T follicular helper cell (primary cell): ENCODE measurements around the gene CDH4.

Experiments
- DNase-seq: peaks from one replicate; pipeline ENCODE4 v3.0.0-alpha.2; 2020; ENCODE audit warnings: low read depth

Gene CDH4

GRCh38 chr20:61328911-61329558 is 77.0 kb downstream of the CDH4 start:
- DNase-seq = no peak

DNA sequence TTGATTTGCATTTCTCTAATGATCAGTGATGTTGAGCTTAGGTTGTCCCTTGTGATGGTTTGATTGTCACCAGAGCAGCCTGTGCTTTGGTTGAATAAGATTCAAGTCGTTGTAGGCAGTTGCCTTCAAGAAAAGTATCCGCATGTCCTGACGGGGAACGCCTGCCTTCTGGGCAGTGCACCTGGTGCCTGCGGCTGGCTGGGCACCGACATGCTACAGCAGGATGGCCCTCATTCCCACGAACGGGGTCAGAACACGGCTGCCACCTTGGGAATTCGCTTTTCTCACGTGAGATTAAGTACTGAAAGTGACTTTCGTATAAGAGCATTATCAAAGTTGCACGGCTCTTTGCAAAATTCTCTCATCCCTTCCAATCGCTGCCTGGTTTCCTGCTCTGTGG is 78.4 kb downstream of the CDH4 start:
- no peak for DNase-seq

DNA sequence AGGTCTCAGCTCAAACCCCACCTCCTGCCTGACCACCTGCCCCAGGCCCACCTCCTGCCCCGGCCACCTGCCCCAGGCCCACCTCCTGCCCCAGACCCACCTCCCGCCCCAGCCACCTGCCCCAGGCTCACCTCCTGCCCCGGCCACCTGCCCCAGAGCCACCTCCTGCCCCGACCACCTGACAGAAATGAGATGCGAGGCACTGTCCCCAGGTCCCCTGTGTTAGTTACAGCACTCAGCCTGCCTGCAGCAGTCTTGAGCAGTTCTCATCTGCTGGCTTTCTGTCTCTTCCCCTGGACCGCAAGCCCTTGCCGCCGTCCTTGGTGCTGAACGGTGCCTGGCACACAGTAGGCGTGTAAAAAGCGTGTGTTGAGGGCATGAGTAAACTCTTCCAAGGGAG is 79.5 kb downstream of the CDH4 start:
- no peak for DNase-seq

DNA sequence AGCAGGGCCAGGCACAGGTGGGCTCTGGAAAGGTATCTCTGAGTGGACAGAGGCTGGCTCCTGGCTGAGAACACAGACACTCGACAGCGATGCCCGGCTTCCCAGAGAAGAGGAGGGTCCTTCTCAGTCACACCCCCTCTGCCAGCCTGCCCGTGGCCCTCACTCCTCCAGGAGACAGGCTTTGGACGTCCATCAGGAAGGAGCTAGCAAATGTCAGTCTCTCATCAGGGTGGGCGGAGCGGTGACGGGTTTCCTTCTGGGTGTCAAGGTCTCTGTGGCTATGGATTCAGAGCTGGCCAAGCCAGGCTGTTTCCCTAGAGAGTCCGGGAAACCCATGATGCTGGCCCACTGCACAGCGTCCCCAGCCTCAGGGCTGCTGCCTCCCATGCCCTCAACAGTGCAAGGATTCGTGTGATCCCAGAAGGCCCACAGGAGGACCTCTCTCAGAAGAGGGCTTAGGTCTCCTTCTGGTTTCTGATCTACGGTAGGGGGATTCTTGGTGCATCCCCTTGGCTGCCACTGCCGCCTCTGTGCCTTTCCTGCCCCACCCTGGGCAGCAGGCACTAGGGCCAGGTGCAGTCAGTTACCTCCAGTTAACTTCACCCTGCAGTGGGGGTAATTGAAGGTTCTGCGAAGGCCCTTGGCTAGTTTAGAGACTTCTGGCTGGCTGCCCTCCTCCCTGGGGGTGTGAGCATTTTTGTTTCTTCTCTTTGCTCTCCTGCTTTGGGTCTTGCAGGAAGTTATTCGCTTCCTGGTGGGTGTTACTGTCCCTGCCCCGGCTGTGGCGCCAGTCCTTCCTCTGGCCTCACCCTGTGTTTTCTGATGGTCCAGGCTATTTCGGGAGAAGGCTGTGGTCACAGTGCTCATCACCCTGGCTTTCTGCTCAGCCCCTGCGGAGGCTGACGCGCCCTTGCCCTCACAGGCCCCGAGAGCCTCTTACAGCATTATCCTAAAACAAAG is 80.2 kb downstream of the CDH4 start:
- DNase-seq = no peak

DNA sequence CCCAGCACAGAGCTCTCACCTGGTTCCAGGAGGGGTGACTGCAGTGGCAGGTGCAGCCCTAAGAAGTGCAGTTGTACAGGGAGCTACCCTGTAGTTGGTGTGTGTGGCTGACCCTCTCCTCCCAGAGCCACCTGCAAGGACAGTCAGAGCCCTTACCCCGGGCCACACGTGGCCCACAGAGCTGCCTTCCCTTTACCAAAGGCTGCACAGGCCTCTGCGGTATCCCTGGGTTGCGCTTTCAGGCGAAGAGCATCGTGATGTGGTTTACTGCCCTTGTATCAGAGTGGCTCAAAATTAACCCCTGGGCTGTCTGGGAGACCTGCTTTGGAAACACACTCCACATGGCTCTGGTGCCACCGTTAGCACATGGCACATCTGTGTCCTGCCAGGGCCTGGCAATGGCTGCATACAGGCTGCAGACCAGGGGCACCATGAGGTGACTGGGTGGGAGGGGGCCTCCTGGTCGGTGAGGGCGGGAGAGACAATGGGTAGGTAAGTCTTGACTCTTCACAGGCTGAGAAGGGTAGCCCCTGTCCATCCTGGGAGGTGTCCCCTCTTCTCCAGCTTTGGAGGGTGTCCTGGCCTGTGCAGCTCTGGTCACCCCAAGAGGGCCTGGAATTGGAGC is 81.5 kb downstream of the CDH4 start:
- DNase-seq = no peak

DNA sequence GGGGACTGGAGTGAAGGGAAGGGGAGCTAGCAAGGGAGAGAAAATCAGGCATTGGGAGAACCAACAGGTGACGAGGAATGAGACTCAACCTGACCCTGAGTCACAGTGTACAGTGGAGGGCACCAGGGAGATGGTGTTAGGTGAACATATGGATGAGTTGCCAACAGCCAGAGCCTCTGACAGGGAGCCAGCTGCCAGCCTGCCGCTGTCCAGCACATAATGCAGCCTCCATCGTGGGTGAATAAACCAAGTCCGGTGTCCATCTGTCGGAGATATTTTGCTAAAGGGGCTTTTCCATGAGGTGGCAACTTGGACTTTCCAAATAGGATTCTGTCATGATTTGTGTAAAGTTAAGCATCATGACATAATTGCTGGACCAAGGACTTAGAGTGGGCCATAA is 88.1 kb downstream of the CDH4 start:
- no peak for DNase-seq

GRCh38 chr20:61341605-61342004 is 89.5 kb downstream of the CDH4 start:
- no peak for DNase-seq

DNA sequence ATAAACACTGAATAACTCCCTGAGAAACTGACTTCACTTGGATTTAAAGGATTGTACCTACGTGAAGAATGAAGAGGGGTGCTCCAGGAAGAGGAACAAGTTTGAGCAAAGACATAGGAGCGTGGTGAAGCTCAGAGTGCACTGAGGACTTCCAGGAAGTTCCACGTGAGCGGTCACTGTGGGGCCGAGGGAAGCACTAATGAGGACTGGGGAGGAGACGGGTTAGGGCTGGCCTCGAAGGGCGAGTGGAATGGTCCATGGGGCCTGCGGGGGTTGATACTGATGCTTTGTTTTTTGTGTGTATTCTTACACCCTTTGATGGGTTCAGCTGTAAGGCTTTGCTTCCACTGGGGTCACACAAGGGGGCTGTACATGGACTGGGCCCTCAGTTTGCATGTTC is 91.9 kb downstream of the CDH4 start:
- DNase-seq = no peak

- DNase-seq = no peak
Observed at GRCh38 chr20:61345656-61346055, 93.6 kb downstream of the CDH4 start.

DNA sequence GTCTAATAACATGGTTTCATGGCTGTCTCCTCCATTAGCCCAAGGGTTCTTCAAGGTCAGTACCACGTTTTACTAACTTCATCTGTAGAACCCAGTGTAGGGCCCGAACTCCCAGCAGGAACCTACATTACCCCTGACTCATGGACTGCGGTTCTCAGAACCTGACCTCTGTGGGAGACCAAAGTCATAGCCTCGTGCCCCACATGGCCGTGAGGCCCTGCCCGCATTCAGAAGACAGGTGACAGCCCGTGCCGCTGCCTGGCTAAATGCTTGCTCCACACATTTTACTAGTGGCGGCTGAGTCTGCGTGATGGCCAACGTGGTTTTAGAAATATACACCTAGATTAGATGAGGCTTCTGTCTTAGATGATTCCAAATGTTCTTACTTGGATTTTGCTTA is 94.9 kb downstream of the CDH4 start:
- DNase-seq = no peak

GRCh38 chr20:61347443-61347842 is 95.4 kb downstream of the CDH4 start:
- DNase-seq = no peak

DNA sequence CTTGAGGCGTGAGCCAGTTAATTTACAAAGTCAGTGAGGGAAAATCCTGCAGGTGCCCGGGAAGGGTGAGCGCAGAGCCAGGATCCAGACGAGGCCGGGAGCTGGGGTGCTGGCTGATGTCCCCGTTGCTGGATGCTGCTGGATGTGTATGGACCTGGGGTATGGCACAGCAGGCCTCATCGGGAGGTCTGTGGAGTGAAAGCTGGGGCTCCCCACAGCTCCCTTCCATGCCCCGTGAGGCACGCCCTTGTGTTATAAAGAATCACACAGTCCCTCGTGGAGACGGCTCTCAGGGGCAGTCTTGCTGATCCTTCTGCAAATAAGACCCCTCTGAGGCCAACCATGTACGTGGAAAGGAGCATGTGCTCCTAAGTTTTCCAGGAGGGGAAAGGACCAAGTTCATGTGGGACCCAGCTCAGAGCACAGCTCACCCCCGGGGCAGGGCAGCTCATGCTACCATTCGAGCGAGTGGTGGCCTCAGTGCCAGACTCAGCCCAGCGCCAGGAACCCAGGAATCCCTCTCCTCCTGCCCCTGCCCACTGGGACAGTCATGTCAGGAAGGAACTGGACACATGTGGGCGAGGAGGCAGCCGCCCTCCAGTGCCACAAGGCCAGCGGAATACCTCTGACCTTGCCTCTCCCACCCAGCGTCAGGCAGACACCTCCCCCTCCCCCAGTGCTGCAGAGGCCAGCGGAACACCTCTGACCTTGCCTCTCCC is 97.5 kb downstream of the CDH4 start:
- no peak for DNase-seq

GRCh38 chr20:61350500-61351250 is 98.6 kb downstream of the CDH4 start:
- no peak for DNase-seq

- no peak for DNase-seq
Observed at GRCh38 chr20:61352346-61353260, 100.5 kb downstream of the CDH4 start.

DNA sequence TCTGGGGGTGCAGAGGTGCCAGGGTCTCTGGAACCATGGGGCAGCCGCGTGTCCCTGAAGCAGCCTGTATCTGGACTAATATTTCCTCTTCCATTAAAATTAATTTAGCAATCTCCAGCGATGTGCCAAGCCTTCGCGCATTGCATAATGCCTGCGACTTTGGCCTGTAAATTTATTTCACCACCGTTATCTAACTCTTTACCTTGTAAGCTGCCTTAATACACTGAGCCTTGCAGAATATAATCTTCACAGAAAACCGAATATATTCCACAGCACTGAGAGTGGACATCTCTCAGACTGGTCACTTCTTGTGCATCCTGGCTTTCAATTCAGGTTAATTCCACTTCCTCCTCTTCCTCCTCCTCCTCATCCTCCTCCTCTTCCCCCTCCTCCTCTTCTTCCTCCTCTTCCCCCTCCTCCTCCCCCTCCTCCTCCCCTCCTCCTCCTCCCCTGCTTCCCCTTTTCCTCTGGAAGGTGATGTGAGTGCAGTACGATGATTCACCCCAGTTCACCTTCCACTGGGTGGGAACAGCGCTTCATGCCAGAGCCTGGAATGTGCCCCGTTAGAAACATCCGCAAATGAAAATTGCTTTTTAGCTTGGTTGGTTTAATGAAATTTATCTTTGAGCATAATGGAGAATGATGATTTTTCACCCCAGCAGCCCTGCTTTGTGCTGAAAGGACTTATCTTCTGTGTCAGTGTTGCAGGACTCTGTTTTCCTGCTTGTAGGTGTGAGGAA is 101.4 kb downstream of the CDH4 start:
- no peak for DNase-seq

DNA sequence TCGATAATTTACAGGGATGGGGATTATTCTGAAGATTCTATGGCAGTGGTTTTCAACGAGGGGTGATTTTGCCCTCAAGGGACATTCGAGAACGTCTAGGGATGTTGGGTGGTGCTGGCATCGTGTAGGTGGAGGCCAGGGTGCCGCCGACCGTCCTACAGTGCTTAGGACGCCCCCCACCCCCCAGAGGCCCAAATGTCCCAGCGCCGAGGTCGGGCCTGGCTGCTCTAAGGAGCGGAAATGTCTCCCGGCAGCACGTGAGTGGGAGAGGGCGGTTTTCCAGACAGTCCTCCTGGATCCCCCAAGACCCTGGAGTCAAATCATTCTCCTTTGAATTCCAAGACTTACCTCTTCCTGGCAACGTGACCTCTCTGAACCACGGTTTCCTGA is 101.9 kb downstream of the CDH4 start:
- DNase-seq = no peak

GRCh38 chr20:61354501-61354900 is 102.4 kb downstream of the CDH4 start:
- no peak for DNase-seq

- no peak for DNase-seq
Observed at GRCh38 chr20:61354901-61355495, 102.9 kb downstream of the CDH4 start.

DNA sequence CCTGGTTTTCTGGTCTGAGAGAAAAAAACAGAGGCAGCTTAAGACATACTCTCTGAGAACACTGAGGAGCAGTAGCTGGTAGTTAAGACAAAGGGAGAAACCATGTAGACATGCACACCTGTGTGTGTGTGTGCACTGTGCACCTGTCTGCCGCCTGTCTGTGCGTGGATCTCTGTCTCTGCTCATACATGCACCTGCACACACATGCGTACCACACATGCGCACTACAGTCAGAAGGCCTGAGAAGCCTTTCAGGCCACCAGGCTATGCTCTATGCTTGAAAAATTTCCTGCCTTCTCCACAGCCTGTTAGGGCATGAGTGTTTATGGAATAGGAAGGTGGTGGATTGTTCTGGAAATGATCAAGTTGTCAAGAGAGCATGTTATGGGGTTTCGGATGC is 103.5 kb downstream of the CDH4 start:
- DNase-seq = no peak
